Right lobe of liver (tissue), 6 donors: ENCODE results near the gene BBX. TPM values are rescaled to one million over a fixed set of nuclear protein-coding genes. Genes with fewer than 3 reads are reported as not detected.
"Not testable (repeated sequence)": the region's sequence is repeated elsewhere in the genome, so short reads cannot be mapped to it uniquely, and the experiment has no call there.

Source experiments
- ATAC-seq, 4 donors: fragments of 200-7000 bp; cut with Tn5 transposase; one replicate each; pipeline ENCODE4 v1.9.1; 2020; ENCODE audit warnings: mild to moderate bottlenecking in 4 of 4, moderate library complexity in 4 of 4
- DNase-seq, 3 donors: peaks; one replicate each; pipeline ENCODE4 v3.0.0-alpha.2; 2020
- H3K27ac ChIP-seq, 3 donors: fragments of 200-600 bp; one replicate each; pipeline ENCODE4 v1.8.0; 2022
- H3K27me3 ChIP-seq, 2 donors: fragments of 200-600 bp; one replicate each; pipeline ENCODE4 v1.8.0; 2022
- H3K36me3 ChIP-seq, 4 donors: fragments of 200-600 bp; sonication (generic) in 1 of 4; one replicate each; pipeline versions ENCODE4 v1.5.1 to v1.8.0; 2017 to 2022; ENCODE audit warnings: control low read depth in 1 of 4
- H3K4me1 ChIP-seq, 4 donors: fragments of 200-600 bp; sonication (generic) in 1 of 4; one replicate each; pipeline versions ENCODE4 v1.5.1 to v1.8.0; 2017 to 2022; ENCODE audit warnings: control low read depth in 1 of 4
- H3K4me3 ChIP-seq, 3 donors: fragments of 200-600 bp; one replicate each; pipeline ENCODE4 v1.8.0; 2022
- H3K9me3 ChIP-seq, 4 donors: fragments of 200-600 bp; sonication (generic) in 1 of 4; one replicate each; pipeline versions ENCODE4 v1.5.1 to v1.8.0; 2017 to 2022; ENCODE audit warnings: control low read depth in 1 of 4
- POLR2A ChIP-seq: fragments of 450-650 bp; IDR thresholded peaks from one replicate; pipeline ENCODE4 v1.6.1; 2017; ENCODE audit warnings: antibody characterized with exemption, mild to moderate bottlenecking
- WGBS: methylation state at CpG from one replicate; pipeline ENCODE4 v1.1.6; 2018; ENCODE audit warnings: low coverage, low lambda C conversion rate; ENCODE audit not compliant: insufficient coverage; ENCODE audit errors: missing lambda C conversion rate; 5-methylcytosine and 5-hydroxymethylcytosine counted together
- intact Hi-C, 2 donors: fragments of 100-400 bp; cut with DNase I; formaldehyde crosslinking; loops; one replicate each; pipeline versions ENCODE4 v1.11.2 to v1.14.1; 2022
- total RNA-seq, 6 experiments: library from RNA; depleted of rRNA in 2 of 6; stranded (reverse); fragments of >200 nt in 2 of 6; fragmentation: NEBNext Ultra II Directional in 3 of 6; extraction: Animal tissue kit (Norgen Biotek cat#: 25700) in 3 of 6; gene quantifications; one replicate each; pipeline versions ENCODE4 v1.1.0 to v1.2.4, GENCODE V29; 2016 to 2023
- TF ChIP-seq, protein P1 (sequence below), 4 donors: fragments of 200-600 bp in 3 of 4; fragments of 450-650 bp in 1 of 4; IDR thresholded peaks; one replicate each; pipeline versions ENCODE4 v1.5.1 to v1.8.0; 2016 to 2022; ENCODE audit warnings: antibody characterized with exemption in 4 of 4, mild to moderate bottlenecking in 2 of 4
- donor health status: DM: no; HTN: yes; CAD: no.
- donor health status: DM: no; HTN: no; CAD: no.
- donor health status: DM: no; HTN: no; CAD: no.
- donor health status: DM: no; HTN: yes; CAD: no.
- donor health status: DM: no; HTN: yes; CAD: no.

The BBX gene
- total RNA-seq, 6 experiments from 2014 or later, result 15.0 to 22.4 (median 19.1) TPM

DNA sequence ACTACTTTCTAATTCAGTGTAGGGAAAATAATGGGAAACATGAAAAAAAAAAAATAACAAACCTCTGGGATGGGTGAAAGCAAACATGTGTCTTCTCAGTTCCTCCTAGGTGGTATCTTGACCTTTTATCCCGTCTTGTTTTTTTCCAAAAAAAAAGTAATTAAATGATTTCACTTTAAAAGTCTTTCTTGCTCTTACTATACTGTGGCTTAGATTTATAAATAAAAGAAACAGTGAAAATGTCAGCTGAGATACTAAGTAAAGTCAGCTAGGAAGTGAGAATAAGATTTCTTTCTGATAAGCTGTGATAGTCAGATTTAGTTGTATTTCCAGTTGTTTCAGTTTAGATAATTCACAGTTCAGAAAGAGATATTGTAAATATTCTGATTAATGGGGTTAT is 37.4 kb downstream of the BBX start:
- no peaks in the 10 kb centered on the region for H3K9me3 ChIP-seq
- no peak overlapping the region for H3K4me3 ChIP-seq
- no peak overlapping the region for H3K27ac ChIP-seq
- H3K4me1 ChIP-seq, result no peaks in the 10 kb centered on the region
- WGBS, result 28% methylated on average over 1 of the region's 1 CpG
- ATAC-seq (no peak), DNase-seq (no peak)
- H3K36me3 ChIP-seq, result no peaks in the 10 kb centered on the region
- no peaks in the 10 kb centered on the region for H3K27me3 ChIP-seq
- intact Hi-C loops, result no loop called here
- TF ChIP-seq, protein P1, sequence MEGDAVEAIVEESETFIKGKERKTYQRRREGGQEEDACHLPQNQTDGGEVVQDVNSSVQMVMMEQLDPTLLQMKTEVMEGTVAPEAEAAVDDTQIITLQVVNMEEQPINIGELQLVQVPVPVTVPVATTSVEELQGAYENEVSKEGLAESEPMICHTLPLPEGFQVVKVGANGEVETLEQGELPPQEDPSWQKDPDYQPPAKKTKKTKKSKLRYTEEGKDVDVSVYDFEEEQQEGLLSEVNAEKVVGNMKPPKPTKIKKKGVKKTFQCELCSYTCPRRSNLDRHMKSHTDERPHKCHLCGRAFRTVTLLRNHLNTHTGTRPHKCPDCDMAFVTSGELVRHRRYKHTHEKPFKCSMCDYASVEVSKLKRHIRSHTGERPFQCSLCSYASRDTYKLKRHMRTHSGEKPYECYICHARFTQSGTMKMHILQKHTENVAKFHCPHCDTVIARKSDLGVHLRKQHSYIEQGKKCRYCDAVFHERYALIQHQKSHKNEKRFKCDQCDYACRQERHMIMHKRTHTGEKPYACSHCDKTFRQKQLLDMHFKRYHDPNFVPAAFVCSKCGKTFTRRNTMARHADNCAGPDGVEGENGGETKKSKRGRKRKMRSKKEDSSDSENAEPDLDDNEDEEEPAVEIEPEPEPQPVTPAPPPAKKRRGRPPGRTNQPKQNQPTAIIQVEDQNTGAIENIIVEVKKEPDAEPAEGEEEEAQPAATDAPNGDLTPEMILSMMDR (IDR thresholded peaks at IDR 0.05), result no peak

DNA sequence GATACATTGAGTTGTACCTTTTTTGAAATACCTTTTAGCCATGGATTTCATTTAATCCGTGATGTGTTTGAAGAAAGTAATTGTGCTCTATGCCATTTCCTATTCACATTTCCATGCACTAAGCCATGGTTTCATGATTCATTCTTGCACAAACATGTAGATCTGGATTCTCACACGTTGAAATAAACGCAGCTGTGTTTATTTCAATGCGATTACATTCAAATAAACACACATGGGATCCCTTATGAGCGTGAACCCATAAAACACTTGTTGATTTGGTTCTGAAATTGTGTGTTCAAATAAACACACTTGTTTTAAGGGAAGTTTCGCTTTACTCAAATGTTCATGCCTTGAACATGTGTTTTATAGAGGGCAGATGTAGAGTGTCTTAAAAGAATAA is 39.2 kb downstream of the BBX start:
- Histone ChIP-seq H3K4me1 (no peaks in the 10 kb centered on the region), H3K4me3 (no peak overlapping the region), H3K27me3 (no peaks in the 10 kb centered on the region), H3K27ac (no peak overlapping the region), H3K9me3 (no peaks in the 10 kb centered on the region), H3K36me3 (no peaks in the 10 kb centered on the region)
- no peak for ATAC-seq
- intact Hi-C loops, result no loop called here
- DNase-seq, result no peak
- whole genome bisulfite sequencing, result 87% methylated on average over 6 of the region's 6 CpGs
- no peak for TF ChIP-seq POLR2A
- TF ChIP-seq, protein P1 (IDR thresholded peaks at IDR 0.05), result no peak

DNA sequence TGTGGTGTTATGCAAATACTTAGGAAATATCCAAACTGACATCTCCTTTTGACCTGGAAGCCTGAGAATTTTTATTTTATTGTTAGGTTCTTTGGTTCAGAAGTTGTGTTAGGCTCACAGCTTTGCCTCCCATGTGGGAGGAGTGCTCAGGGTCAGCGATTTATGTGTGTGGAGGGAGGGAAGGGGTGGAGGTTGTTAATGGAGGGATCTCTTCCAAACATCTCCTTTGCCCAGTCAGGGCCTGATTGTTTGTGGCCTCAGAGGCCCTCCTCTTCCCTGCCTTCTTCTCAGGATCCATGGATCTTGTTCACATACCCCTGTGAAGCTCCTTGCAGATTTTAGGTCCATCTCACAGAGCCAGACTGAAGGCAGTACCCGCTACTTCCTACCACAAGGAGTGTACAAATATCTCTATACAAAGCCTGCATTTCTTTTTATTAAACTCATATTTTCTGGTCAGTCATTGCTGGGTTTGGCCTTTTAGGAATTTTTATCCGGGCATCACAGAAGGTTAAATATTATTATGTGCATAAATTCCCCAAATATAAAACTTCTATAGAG is 40.3 kb downstream of the BBX start:
- ATAC-seq (no peak), DNase-seq (no peak)
- no peak for TF ChIP-seq POLR2A
- TF ChIP-seq, protein P1 (IDR thresholded peaks at IDR 0.05), result no peak
- H3K9me3 ChIP-seq, result no peaks in the 10 kb centered on the region
- no peaks in the 10 kb centered on the region for H3K36me3 ChIP-seq
- no peaks in the 10 kb centered on the region for H3K27me3 ChIP-seq
- intact Hi-C loops, result no loop called here
- no peaks in the 10 kb centered on the region for H3K4me1 ChIP-seq
- 77% methylated on average over 3 of the region's 3 CpGs for WGBS
- no peak overlapping the region for H3K27ac ChIP-seq
- H3K4me3 ChIP-seq, result no peak overlapping the region

DNA sequence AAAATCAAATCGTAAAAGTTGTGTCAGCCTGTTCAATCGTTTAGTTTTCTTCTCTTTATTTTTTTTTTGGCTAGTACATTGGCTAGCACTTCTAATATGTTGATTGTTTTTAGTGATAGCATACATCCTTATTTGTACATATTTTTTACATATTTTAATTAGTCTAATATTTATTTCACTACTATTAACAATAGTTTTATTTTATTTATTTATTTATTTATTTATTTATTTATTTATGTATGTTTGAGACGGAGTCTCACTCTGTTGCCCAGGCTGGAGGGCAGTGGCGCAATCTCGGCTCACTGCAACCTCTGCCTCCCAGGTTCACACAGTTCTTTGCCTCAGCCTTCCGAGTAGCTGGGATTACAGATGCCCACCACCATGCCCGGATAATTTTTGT is 42.5 kb downstream of the BBX start:
- 96% methylated on average over 7 of the region's 7 CpGs for WGBS
- ATAC-seq, H3K4me1 ChIP-seq, H3K9me3 ChIP-seq, H3K27ac ChIP-seq, H3K36me3 ChIP-seq, H3K4me3 ChIP-seq, DNase-seq, H3K27me3 ChIP-seq, intact Hi-C loops: not testable (repeated sequence)

DNA sequence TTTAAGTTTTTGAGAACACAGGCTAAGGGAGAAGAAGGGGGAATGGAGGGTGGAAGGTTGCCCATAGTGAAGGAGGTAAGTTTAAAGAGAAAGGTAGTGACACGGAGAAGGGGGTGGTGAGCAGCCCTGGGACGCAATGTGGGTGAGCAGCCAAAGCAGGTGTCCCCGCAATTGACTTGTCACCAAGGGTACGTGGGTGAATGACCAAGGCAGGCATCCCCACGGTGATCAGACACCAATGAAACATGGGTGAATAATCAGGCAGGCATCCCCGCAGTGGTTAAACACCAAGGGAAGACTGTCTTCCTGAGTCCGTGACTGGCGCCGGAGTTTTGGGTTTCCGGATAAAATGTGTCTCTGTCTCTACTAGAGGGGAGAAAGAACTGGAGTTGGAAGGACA is 48.3 kb downstream of the BBX start:
- ATAC-seq, H3K27ac ChIP-seq, H3K4me3 ChIP-seq, H3K36me3 ChIP-seq, H3K4me1 ChIP-seq, H3K27me3 ChIP-seq, intact Hi-C loops, H3K9me3 ChIP-seq, DNase-seq: not testable (repeated sequence)
- WGBS, result 94% methylated on average over 8 of the region's 10 CpGs

DNA sequence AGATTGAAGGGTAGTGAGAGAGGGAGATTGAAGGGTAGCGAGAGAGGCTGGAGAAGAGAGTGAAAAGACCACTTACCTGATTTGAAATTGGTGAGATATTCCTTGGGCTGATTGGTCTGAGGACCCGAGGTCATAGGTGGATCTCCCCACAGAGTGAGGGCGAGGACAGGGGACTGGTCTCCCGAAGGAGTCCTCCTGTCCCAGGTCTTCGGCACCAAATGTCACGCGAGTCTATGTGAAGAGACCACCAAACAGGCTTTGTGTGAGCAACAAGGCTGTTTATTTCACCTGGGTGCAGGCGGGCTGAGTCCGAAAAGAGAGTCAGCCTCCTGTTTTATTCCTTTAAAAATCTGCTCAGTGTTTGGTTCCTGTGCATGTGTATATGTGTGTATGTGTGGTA is 48.7 kb downstream of the BBX start:
- H3K27ac ChIP-seq, H3K36me3 ChIP-seq, DNase-seq, H3K27me3 ChIP-seq, ATAC-seq, H3K9me3 ChIP-seq, H3K4me1 ChIP-seq, H3K4me3 ChIP-seq, intact Hi-C loops: not testable (repeated sequence)
- 96% methylated on average over 4 of the region's 9 CpGs for WGBS
